H1 (cell line): ENCODE results near the gene C16orf46. TPM values are rescaled to one million over a fixed set of nuclear protein-coding genes. Genes with fewer than 3 reads are reported as not detected.

Source experiments
- CTCF ChIA-PET: fragments of 300-600 bp; sonication (Branson Sonifier 250); formaldehyde crosslinking; loops from one replicate; lab custom pipeline; 2021; ENCODE audit not compliant: partially characterized antibody; lab: Charles Lee
- POLR2A ChIA-PET: fragments of 300-600 bp; sonication (Branson Sonifier 250); formaldehyde crosslinking; loops from one replicate; lab custom pipeline; 2021; ENCODE audit warnings: inconsistent platforms; ENCODE audit not compliant: partially characterized antibody; lab: Charles Lee
- DNase-seq, 2 experiments: peaks; one replicate each; pipeline versions ENCODE4 v3.0.0 to v3.0.0-alpha.2; 2010 to 2022; ENCODE audit warnings: low spot score in 2 of 2, low read depth in 1 of 2, mixed read lengths in 1 of 2
- FAIRE-seq: peaks from 2 replicates; lab custom pipeline; 2011; peaks lifted over from hg19 to GRCh38; lab: Jason Lieb, UNC
- H2AFZ ChIP-seq: 2 replicates; pipeline ENCODE4 v1.8.1; 2012; ENCODE audit warnings: low read length, inconsistent platforms
- H2AK5ac ChIP-seq: 2 replicates; pipeline ENCODE4 v1.6.1; 2013; ENCODE audit warnings: low read depth, low read length
- H2BK120ac ChIP-seq: replicated peaks from 2 replicates; pipeline ENCODE3; 2013; ENCODE audit warnings: low read depth, low read length, inconsistent platforms
- H2BK12ac ChIP-seq: 2 replicates; pipeline ENCODE4 v1.6.1; 2013; ENCODE audit warnings: low read depth, low read length
- H2BK15ac ChIP-seq: 2 replicates; pipeline ENCODE4 v1.6.1; 2013; ENCODE audit warnings: low read length
- H2BK20ac ChIP-seq: 2 replicates; pipeline ENCODE4 v1.6.1; 2013; ENCODE audit warnings: low read length
- H2BK5ac ChIP-seq: 2 replicates; pipeline ENCODE4 v1.6.1; 2013; ENCODE audit warnings: low read depth, low read length
- H3K14ac ChIP-seq: 2 replicates; pipeline ENCODE4 v1.6.1; 2013; ENCODE audit warnings: inconsistent platforms; ENCODE audit not compliant: insufficient read length
- H3K18ac ChIP-seq: 2 replicates; pipeline ENCODE4 v1.6.1; 2013; ENCODE audit warnings: low read length; ENCODE audit errors: extremely low read depth
- H3K23ac ChIP-seq: 2 replicates; pipeline ENCODE4 v1.6.1; 2013; ENCODE audit warnings: inconsistent platforms; ENCODE audit not compliant: insufficient read length
- H3K23me2 ChIP-seq: 2 replicates; pipeline ENCODE4 v1.6.1; 2013; ENCODE audit warnings: low read depth, low read length
- H3K27ac ChIP-seq: 2 replicates; pipeline ENCODE4 v1.6.1; 2011; ENCODE audit warnings: low read depth, low read length, inconsistent platforms
- H3K27me3 ChIP-seq, 4 experiments: replicated peaks in 1 of 4; 1 replicate in 1 of 4; 2 replicates in 3 of 4; pipeline versions ENCODE4 v1.6.1 to v1.8.1; 2011 to 2013; ENCODE audit warnings: low read length in 3 of 4, mild to moderate bottlenecking in 3 of 4, inconsistent platforms in 2 of 4, mixed read lengths in 2 of 4, moderate library complexity in 1 of 4; ENCODE audit not compliant: control insufficient read depth in 3 of 4, insufficient read depth in 3 of 4; ENCODE audit errors: extremely low read depth in 1 of 4
- H3K36me3 ChIP-seq, 4 experiments: 2 replicates each; pipeline versions ENCODE4 v1.6.1 to v1.8.1; 2011 to 2013; ENCODE audit warnings: mild to moderate bottlenecking in 4 of 4, low read length in 3 of 4, moderate library complexity in 2 of 4, control low read depth in 1 of 4, inconsistent platforms in 1 of 4; ENCODE audit not compliant: insufficient read depth in 4 of 4, control insufficient read depth in 2 of 4
- H3K4ac ChIP-seq: replicated peaks from 2 replicates; pipeline ENCODE3; 2013; ENCODE audit warnings: low read length, low read depth, mixed read lengths, inconsistent platforms; ENCODE audit not compliant: insufficient read length
- H3K4me1 ChIP-seq, 4 experiments: replicated peaks in 1 of 4; 1 replicate in 1 of 4; 2 replicates in 3 of 4; pipeline versions ENCODE4 v1.6.1 to v1.8.1; 2011 to 2013; ENCODE audit warnings: low read length in 3 of 4, inconsistent platforms in 2 of 4, mixed read lengths in 1 of 4; ENCODE audit not compliant: insufficient read depth in 4 of 4, control insufficient read depth in 3 of 4
- H3K4me2 ChIP-seq, 2 experiments: 2 replicates each; pipeline versions ENCODE4 v1.6.1 to v1.8.1; 2011 to 2013; ENCODE audit warnings: low read depth in 2 of 2, low read length in 2 of 2, control low read depth in 1 of 2, inconsistent platforms in 1 of 2, mild to moderate bottlenecking in 1 of 2; ENCODE audit not compliant: insufficient read depth in 1 of 2
- H3K4me3 ChIP-seq, 4 experiments: fragments of 200-600, 300-600 bp in 1 of 4; sonication (generic), shearing (Covaris generic), sonication (Bioruptor Twin) in 1 of 4; 2 replicates each; pipeline versions ENCODE4 v1.5.1 to v1.8.1; 2011 to 2016; ENCODE audit warnings: low read length in 4 of 4, low read depth in 3 of 4, control low read depth in 2 of 4, inconsistent platforms in 2 of 4, mild to moderate bottlenecking in 2 of 4, mixed read lengths in 1 of 4, moderate library complexity in 1 of 4; ENCODE audit not compliant: insufficient read depth in 2 of 4; ENCODE audit errors: extremely low read depth in 1 of 4
- H3K56ac ChIP-seq: replicated peaks from 2 replicates; pipeline ENCODE3; 2013; ENCODE audit warnings: low read depth, mild to moderate bottlenecking, mixed read lengths, low read length, inconsistent platforms; ENCODE audit not compliant: insufficient read length
- H3K79me1 ChIP-seq: 2 replicates; pipeline ENCODE4 v1.6.1; 2013; ENCODE audit warnings: low read depth, low read length, control low read depth
- H3K79me2 ChIP-seq, 2 experiments: 2 replicates each; pipeline versions ENCODE4 v1.6.1 to v1.8.1; 2012 to 2013; ENCODE audit warnings: low read length in 2 of 2, mild to moderate bottlenecking in 2 of 2, inconsistent platforms in 1 of 2; ENCODE audit not compliant: insufficient read depth in 2 of 2, control insufficient read depth in 1 of 2
- H3K9ac ChIP-seq, 4 experiments: replicated peaks in 1 of 4; 1 replicate in 1 of 4; 2 replicates in 3 of 4; pipeline versions ENCODE4 v1.6.1 to v1.8.1; 2011 to 2013; ENCODE audit warnings: low read depth in 3 of 4, low read length in 3 of 4, control low read depth in 2 of 4, mild to moderate bottlenecking in 2 of 4, moderate library complexity in 2 of 4, inconsistent platforms in 1 of 4; ENCODE audit errors: extremely low read depth in 1 of 4
- H3K9me3 ChIP-seq, 2 experiments: 2 replicates each; pipeline versions ENCODE4 v1.6.1 to v1.8.1; 2012 to 2013; ENCODE audit warnings: mild to moderate bottlenecking in 2 of 2, moderate library complexity in 2 of 2, control low read depth in 1 of 2, inconsistent platforms in 1 of 2, low read depth in 1 of 2, low read length in 1 of 2, mixed read lengths in 1 of 2; ENCODE audit not compliant: insufficient read depth in 2 of 2
- H4K20me1 ChIP-seq, 2 experiments: replicated peaks in 1 of 2; 2 replicates each; pipeline versions ENCODE3 to v1.8.1; 2011 to 2013; ENCODE audit warnings: inconsistent platforms in 2 of 2, low read length in 2 of 2, mild to moderate bottlenecking in 1 of 2; ENCODE audit not compliant: insufficient read depth in 2 of 2, control insufficient read depth in 1 of 2
- H4K5ac ChIP-seq: 2 replicates; pipeline ENCODE4 v1.6.1; 2013; ENCODE audit warnings: low read length, low read depth, mixed read lengths, inconsistent platforms; ENCODE audit not compliant: insufficient read length
- H4K8ac ChIP-seq: 2 replicates; pipeline ENCODE4 v1.8.0; 2013; ENCODE audit warnings: mild to moderate bottlenecking, moderate library complexity, low read length, inconsistent platforms; ENCODE audit not compliant: insufficient read depth; ENCODE audit errors: extremely low read depth
- H4K91ac ChIP-seq: replicated peaks from 2 replicates; pipeline ENCODE3; 2013; ENCODE audit warnings: low read length, mixed read lengths, inconsistent platforms; ENCODE audit not compliant: insufficient read length
- ATF2 ChIP-seq: IDR thresholded peaks from 2 replicates; pipeline ENCODE4 v1.6.1; 2012; ENCODE audit warnings: low read length, inconsistent platforms
- E2F6 ChIP-seq: IDR thresholded peaks from 2 replicates; pipeline ENCODE4 v1.6.1; 2012; ENCODE audit warnings: inconsistent platforms
- EGR1 ChIP-seq: IDR thresholded peaks from 2 replicates; pipeline ENCODE4 v1.6.1; 2011; ENCODE audit warnings: low read depth, low read length, borderline replicate concordance
- GTF2F1 ChIP-seq: IDR thresholded peaks from 2 replicates; pipeline ENCODE4 v1.6.1; 2012; ENCODE audit warnings: low read depth, low read length, improper control_type of control experiment, borderline replicate concordance
- KDM5A ChIP-seq: fragments of 200-600 bp; IDR thresholded peaks from 2 replicates; pipeline ENCODE4 v1.7.1; 2012; ENCODE audit warnings: mild to moderate bottlenecking, low read length, inconsistent platforms, mixed read lengths
- NANOG ChIP-seq: IDR thresholded peaks from 2 replicates; pipeline ENCODE4 v1.6.1; 2011; ENCODE audit warnings: low read length, low read depth, mild to moderate bottlenecking, inconsistent platforms; ENCODE audit not compliant: insufficient read depth, poor library complexity, severe bottlenecking
- NRF1 ChIP-seq: IDR thresholded peaks from 2 replicates; pipeline ENCODE4 v1.6.1; 2011; ENCODE audit warnings: mild to moderate bottlenecking, low read depth, low read length, improper control_type of control experiment
- PHF8 ChIP-seq: fragments of 200-600 bp; sonication (generic); conservative IDR thresholded peaks from 2 replicates; pipeline ENCODE4 v1.7.1; 2012; ENCODE audit warnings: low read depth, mild to moderate bottlenecking, inconsistent platforms, low read length, moderate library complexity
- RNF2 ChIP-seq: fragments of 200-900, 300-1000 bp; sonication (generic); IDR thresholded peaks from 2 replicates; pipeline ENCODE4 v1.7.1; 2016; ENCODE audit warnings: borderline replicate concordance, low read depth, mild to moderate bottlenecking, antibody characterized with exemption, low read length; ENCODE audit not compliant: poor library complexity, severe bottlenecking; ENCODE audit errors: missing control alignments
- WGBS, 2 experiments: shearing (Covaris generic) in 1 of 2; methylation state at CpG; one replicate each; pipeline versions ENCODE4 v1.1.6 to v1.1.7; 2013 to 2015; ENCODE audit warnings: low lambda C conversion rate in 2 of 2, mixed read lengths in 2 of 2, inconsistent platforms in 1 of 2, low coverage in 1 of 2, missing lambda C conversion rate in 1 of 2; ENCODE audit not compliant: insufficient replicate concordance in 2 of 2, insufficient coverage in 1 of 2, insufficient read length in 1 of 2; ENCODE audit errors: extremely low coverage in 1 of 2, missing lambda C conversion rate in 1 of 2; 5-methylcytosine and 5-hydroxymethylcytosine counted together
- polyA plus RNA-seq, 7 experiments: library from polyadenylated mRNA; depleted of rRNA in 3 of 7; stranded (reverse) in 5 of 7; unstranded in 2 of 7; fragments of >200 nt in 5 of 7; fragments of 200-250 nt in 2 of 7; gene quantifications; 1 replicate in 5 of 7; 2 replicates in 1 of 7; 4 replicates in 1 of 7; pipeline versions ENCODE4 v1.2.1 to v1.2.3, GENCODE V29; 2011 to 2013; ENCODE audit warnings: missing spikeins in 2 of 7, mixed read lengths in 2 of 7
- total RNA-seq: library from RNA; stranded (reverse); fragmentation: NEBNext Ultra II Directional; extraction: Animal tissue kit (Norgen Biotek cat#: 25700); gene quantifications from 2 replicates; pipeline ENCODE4 v1.2.1, GENCODE V29; 2021
- TF ChIP-seq, protein P1 (sequence below): IDR thresholded peaks from 2 replicates; pipeline ENCODE4 v1.6.1; 2011; ENCODE audit warnings: low read depth, mild to moderate bottlenecking, low read length; ENCODE audit not compliant: insufficient read depth

The C16orf46 gene
- total and polyA plus RNA-seq, 2 of the 8 experiments (the other 6 are each of a cell fraction or from before 2014, with no cell fraction given), result 0.48 to 0.60 TPM

DNA sequence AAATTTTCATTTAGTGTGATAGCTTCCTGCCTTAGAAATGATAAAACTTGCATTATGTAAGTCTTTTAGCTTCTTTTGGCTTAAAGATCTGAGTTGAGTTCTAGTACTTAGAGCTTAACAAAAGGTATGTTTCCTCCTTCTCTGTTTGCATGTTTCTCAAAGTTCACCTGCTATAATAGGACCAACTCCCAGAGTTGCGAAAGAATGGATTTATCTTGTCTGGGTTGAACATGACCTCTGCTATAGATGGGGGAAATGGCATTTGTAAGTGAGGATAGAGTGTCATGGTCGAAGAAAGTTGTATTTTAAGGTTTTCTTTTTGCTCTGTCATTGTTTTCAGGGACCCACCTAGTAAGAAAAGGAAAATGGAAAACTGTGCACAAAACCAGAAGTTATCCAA lies 34.2 kb downstream of the C16orf46 start:
- ChIA-PET POLR2A (interaction anchor here (2.1 kb wide), 1 partner anchor 31 kb away, joined by 5 read pairs; no protein-coding TSS in a partner anchor), CTCF (interaction anchor here (0.7 kb wide), 1 partner anchor 46 kb away, joined by 3 read pairs; no protein-coding TSS in a partner anchor)
- Histone ChIP-seq H3K4me2 (no peak overlapping the region), H3K18ac (no peak overlapping the region), H3K27me3 (no peaks in the 10 kb centered on the region), H3K4me1 (no peaks in the 10 kb centered on the region), H4K91ac (no peak overlapping the region), H4K8ac (no peak overlapping the region), H3K23ac (no peak overlapping the region), H2BK15ac (no peak overlapping the region), H4K5ac (no peak overlapping the region), H3K4me3 (no peak overlapping the region), H3K79me2 (peaks cover 0 to 31% of the 10 kb centered on the region in 2 experiments; a peak in 2 of 4 replicates), H3K27ac (no peak overlapping the region), H3K23me2 (no peaks in the 10 kb centered on the region; the same call in 1 of the 2 replicates), H3K9me3 (no peaks in the 10 kb centered on the region), H2BK120ac (no peak overlapping the region), H3K56ac (no peak overlapping the region), H2AK5ac (no peak overlapping the region), H3K9ac (no peak overlapping the region), H2BK20ac (no peak overlapping the region), H2AFZ (no peak overlapping the region), H3K4ac (no peak overlapping the region), H3K36me3 (peaks cover 14 to 61% (median 45%) of the 10 kb centered on the region in 4 experiments), H4K20me1 (peaks cover 2 to 8% of the 10 kb centered on the region in 2 experiments), H2BK5ac (no peak overlapping the region), H3K14ac (no peak overlapping the region), H3K79me1 (peaks cover 3% of the 10 kb centered on the region; the same call in 1 of the 2 replicates), H2BK12ac (no peak overlapping the region)
- FAIRE-seq (no peak), DNase-seq (no peak)
- WGBS, 2 experiments, result 88% methylated on average over 2 of the region's 2 CpGs; no CpG with 5 or more reads in 1 of the 2 experiments
- no peak for TF ChIP-seq RNF2
- no peak for TF ChIP-seq NRF1
- TF ChIP-seq PHF8, result no peak
- TF ChIP-seq GTF2F1, result no peak
- no peak for TF ChIP-seq ATF2
- no peak for TF ChIP-seq NANOG
- TF ChIP-seq E2F6, result no peak
- TF ChIP-seq KDM5A, result no peak
- TF ChIP-seq, protein P1, sequence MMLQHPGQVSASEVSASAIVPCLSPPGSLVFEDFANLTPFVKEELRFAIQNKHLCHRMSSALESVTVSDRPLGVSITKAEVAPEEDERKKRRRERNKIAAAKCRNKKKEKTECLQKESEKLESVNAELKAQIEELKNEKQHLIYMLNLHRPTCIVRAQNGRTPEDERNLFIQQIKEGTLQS, result no peak
- no peak for TF ChIP-seq EGR1
